ENCODE data around the gene ONECUT2.

DNA sequence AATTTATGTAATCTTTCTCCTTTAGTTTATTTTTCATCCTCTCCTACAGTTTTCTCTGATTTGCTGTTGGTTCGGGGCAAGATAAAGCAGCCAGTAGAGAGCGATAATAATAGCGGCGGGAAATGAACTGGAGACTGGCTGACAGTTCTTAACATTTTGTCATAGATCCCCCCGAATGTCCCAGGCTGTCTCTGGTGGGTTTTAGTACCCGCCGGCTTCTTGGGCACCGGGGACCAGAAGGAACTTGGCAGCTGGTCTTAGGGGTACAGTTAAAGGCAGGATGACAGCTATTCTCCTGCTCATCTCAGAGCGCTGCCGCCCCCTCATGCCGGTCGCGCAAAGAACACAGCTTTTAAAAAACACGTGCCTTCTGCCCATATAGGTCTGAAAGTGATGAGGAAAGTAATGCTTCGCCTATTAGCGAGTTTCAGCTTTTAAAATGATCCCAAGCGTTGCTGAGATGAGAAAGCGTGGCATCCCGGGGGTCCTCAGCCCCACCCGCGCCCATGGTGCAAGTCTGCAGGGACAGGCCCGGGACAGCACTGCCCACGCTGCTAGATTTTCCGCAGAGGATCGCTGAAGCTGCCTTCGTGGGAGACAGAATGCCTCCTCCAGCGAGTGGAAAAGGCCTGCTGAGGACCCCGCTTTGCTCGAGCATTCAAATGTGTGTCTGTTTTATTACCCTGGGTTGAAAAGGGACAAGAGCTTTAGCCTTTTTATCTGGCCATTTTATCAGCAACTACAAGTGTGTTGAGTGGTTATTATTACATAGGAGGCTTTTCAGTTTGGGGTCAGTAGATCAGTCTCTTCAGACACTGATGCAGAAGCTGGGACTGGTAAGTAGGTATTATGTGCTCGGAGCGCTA is 3.8 kb downstream of the ONECUT2 start:
- TF ChIP-seq, protein P1, sequence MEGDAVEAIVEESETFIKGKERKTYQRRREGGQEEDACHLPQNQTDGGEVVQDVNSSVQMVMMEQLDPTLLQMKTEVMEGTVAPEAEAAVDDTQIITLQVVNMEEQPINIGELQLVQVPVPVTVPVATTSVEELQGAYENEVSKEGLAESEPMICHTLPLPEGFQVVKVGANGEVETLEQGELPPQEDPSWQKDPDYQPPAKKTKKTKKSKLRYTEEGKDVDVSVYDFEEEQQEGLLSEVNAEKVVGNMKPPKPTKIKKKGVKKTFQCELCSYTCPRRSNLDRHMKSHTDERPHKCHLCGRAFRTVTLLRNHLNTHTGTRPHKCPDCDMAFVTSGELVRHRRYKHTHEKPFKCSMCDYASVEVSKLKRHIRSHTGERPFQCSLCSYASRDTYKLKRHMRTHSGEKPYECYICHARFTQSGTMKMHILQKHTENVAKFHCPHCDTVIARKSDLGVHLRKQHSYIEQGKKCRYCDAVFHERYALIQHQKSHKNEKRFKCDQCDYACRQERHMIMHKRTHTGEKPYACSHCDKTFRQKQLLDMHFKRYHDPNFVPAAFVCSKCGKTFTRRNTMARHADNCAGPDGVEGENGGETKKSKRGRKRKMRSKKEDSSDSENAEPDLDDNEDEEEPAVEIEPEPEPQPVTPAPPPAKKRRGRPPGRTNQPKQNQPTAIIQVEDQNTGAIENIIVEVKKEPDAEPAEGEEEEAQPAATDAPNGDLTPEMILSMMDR (IDR thresholded peaks at IDR 0.05) = no peak
- TF ChIP-seq EP300 (IDR thresholded peaks at IDR 0.05) = no peak
- no peak for TF ChIP-seq POLR2A (IDR thresholded peaks at IDR 0.05)

Data from tibial nerve (tissue), 4 donors.